H1 (cell line): ENCODE data around the gene SEPTIN7. TPM values are rescaled to one million over a fixed set of nuclear protein-coding genes. Genes with fewer than 3 reads are reported as not detected.

ENCODE experiments used
- CTCF ChIA-PET: fragments of 300-600 bp; sonication (Branson Sonifier 250); formaldehyde crosslinking; loops from one replicate; lab custom pipeline; 2021; ENCODE audit not compliant: partially characterized antibody; lab: Charles Lee
- POLR2A ChIA-PET: fragments of 300-600 bp; sonication (Branson Sonifier 250); formaldehyde crosslinking; loops from one replicate; lab custom pipeline; 2021; ENCODE audit warnings: inconsistent platforms; ENCODE audit not compliant: partially characterized antibody; lab: Charles Lee
- DNase-seq, 2 experiments: peaks; one replicate each; pipeline versions ENCODE4 v3.0.0 to v3.0.0-alpha.2; 2010 to 2022; ENCODE audit warnings: low spot score in 2 of 2, low read depth in 1 of 2, mixed read lengths in 1 of 2
- FAIRE-seq: peaks from 2 replicates; lab custom pipeline; 2011; peaks lifted over from hg19 to GRCh38; lab: Jason Lieb, UNC
- H2AFZ ChIP-seq: 2 replicates; pipeline ENCODE4 v1.8.1; 2012; ENCODE audit warnings: low read length, inconsistent platforms
- H2AK5ac ChIP-seq: 2 replicates; pipeline ENCODE4 v1.6.1; 2013; ENCODE audit warnings: low read depth, low read length
- H2BK120ac ChIP-seq: replicated peaks from 2 replicates; pipeline ENCODE3; 2013; ENCODE audit warnings: low read depth, low read length, inconsistent platforms
- H2BK12ac ChIP-seq: 2 replicates; pipeline ENCODE4 v1.6.1; 2013; ENCODE audit warnings: low read depth, low read length
- H2BK15ac ChIP-seq: 2 replicates; pipeline ENCODE4 v1.6.1; 2013; ENCODE audit warnings: low read length
- H2BK20ac ChIP-seq: 2 replicates; pipeline ENCODE4 v1.6.1; 2013; ENCODE audit warnings: low read length
- H2BK5ac ChIP-seq: 2 replicates; pipeline ENCODE4 v1.6.1; 2013; ENCODE audit warnings: low read depth, low read length
- H3K14ac ChIP-seq: 2 replicates; pipeline ENCODE4 v1.6.1; 2013; ENCODE audit warnings: inconsistent platforms; ENCODE audit not compliant: insufficient read length
- H3K18ac ChIP-seq: 2 replicates; pipeline ENCODE4 v1.6.1; 2013; ENCODE audit warnings: low read length; ENCODE audit errors: extremely low read depth
- H3K23ac ChIP-seq: 2 replicates; pipeline ENCODE4 v1.6.1; 2013; ENCODE audit warnings: inconsistent platforms; ENCODE audit not compliant: insufficient read length
- H3K23me2 ChIP-seq: 2 replicates; pipeline ENCODE4 v1.6.1; 2013; ENCODE audit warnings: low read depth, low read length
- H3K27ac ChIP-seq: 2 replicates; pipeline ENCODE4 v1.6.1; 2011; ENCODE audit warnings: low read depth, low read length, inconsistent platforms
- H3K27me3 ChIP-seq, 4 experiments: replicated peaks in 1 of 4; 1 replicate in 1 of 4; 2 replicates in 3 of 4; pipeline versions ENCODE4 v1.6.1 to v1.8.1; 2011 to 2013; ENCODE audit warnings: low read length in 3 of 4, mild to moderate bottlenecking in 3 of 4, inconsistent platforms in 2 of 4, mixed read lengths in 2 of 4, moderate library complexity in 1 of 4; ENCODE audit not compliant: control insufficient read depth in 3 of 4, insufficient read depth in 3 of 4; ENCODE audit errors: extremely low read depth in 1 of 4
- H3K36me3 ChIP-seq, 4 experiments: 2 replicates each; pipeline versions ENCODE4 v1.6.1 to v1.8.1; 2011 to 2013; ENCODE audit warnings: mild to moderate bottlenecking in 4 of 4, low read length in 3 of 4, moderate library complexity in 2 of 4, control low read depth in 1 of 4, inconsistent platforms in 1 of 4; ENCODE audit not compliant: insufficient read depth in 4 of 4, control insufficient read depth in 2 of 4
- H3K4ac ChIP-seq: replicated peaks from 2 replicates; pipeline ENCODE3; 2013; ENCODE audit warnings: low read length, low read depth, mixed read lengths, inconsistent platforms; ENCODE audit not compliant: insufficient read length
- H3K4me1 ChIP-seq, 4 experiments: replicated peaks in 1 of 4; 1 replicate in 1 of 4; 2 replicates in 3 of 4; pipeline versions ENCODE4 v1.6.1 to v1.8.1; 2011 to 2013; ENCODE audit warnings: low read length in 3 of 4, inconsistent platforms in 2 of 4, mixed read lengths in 1 of 4; ENCODE audit not compliant: insufficient read depth in 4 of 4, control insufficient read depth in 3 of 4
- H3K4me2 ChIP-seq, 2 experiments: 2 replicates each; pipeline versions ENCODE4 v1.6.1 to v1.8.1; 2011 to 2013; ENCODE audit warnings: low read depth in 2 of 2, low read length in 2 of 2, control low read depth in 1 of 2, inconsistent platforms in 1 of 2, mild to moderate bottlenecking in 1 of 2; ENCODE audit not compliant: insufficient read depth in 1 of 2
- H3K4me3 ChIP-seq, 4 experiments: fragments of 200-600, 300-600 bp in 1 of 4; sonication (generic), shearing (Covaris generic), sonication (Bioruptor Twin) in 1 of 4; 2 replicates each; pipeline versions ENCODE4 v1.5.1 to v1.8.1; 2011 to 2016; ENCODE audit warnings: low read length in 4 of 4, low read depth in 3 of 4, control low read depth in 2 of 4, inconsistent platforms in 2 of 4, mild to moderate bottlenecking in 2 of 4, mixed read lengths in 1 of 4, moderate library complexity in 1 of 4; ENCODE audit not compliant: insufficient read depth in 2 of 4; ENCODE audit errors: extremely low read depth in 1 of 4
- H3K56ac ChIP-seq: replicated peaks from 2 replicates; pipeline ENCODE3; 2013; ENCODE audit warnings: low read depth, mild to moderate bottlenecking, mixed read lengths, low read length, inconsistent platforms; ENCODE audit not compliant: insufficient read length
- H3K79me1 ChIP-seq: 2 replicates; pipeline ENCODE4 v1.6.1; 2013; ENCODE audit warnings: low read depth, low read length, control low read depth
- H3K79me2 ChIP-seq, 2 experiments: 2 replicates each; pipeline versions ENCODE4 v1.6.1 to v1.8.1; 2012 to 2013; ENCODE audit warnings: low read length in 2 of 2, mild to moderate bottlenecking in 2 of 2, inconsistent platforms in 1 of 2; ENCODE audit not compliant: insufficient read depth in 2 of 2, control insufficient read depth in 1 of 2
- H3K9ac ChIP-seq, 4 experiments: replicated peaks in 1 of 4; 1 replicate in 1 of 4; 2 replicates in 3 of 4; pipeline versions ENCODE4 v1.6.1 to v1.8.1; 2011 to 2013; ENCODE audit warnings: low read depth in 3 of 4, low read length in 3 of 4, control low read depth in 2 of 4, mild to moderate bottlenecking in 2 of 4, moderate library complexity in 2 of 4, inconsistent platforms in 1 of 4; ENCODE audit errors: extremely low read depth in 1 of 4
- H3K9me3 ChIP-seq, 2 experiments: 2 replicates each; pipeline versions ENCODE4 v1.6.1 to v1.8.1; 2012 to 2013; ENCODE audit warnings: mild to moderate bottlenecking in 2 of 2, moderate library complexity in 2 of 2, control low read depth in 1 of 2, inconsistent platforms in 1 of 2, low read depth in 1 of 2, low read length in 1 of 2, mixed read lengths in 1 of 2; ENCODE audit not compliant: insufficient read depth in 2 of 2
- H4K20me1 ChIP-seq, 2 experiments: replicated peaks in 1 of 2; 2 replicates each; pipeline versions ENCODE3 to v1.8.1; 2011 to 2013; ENCODE audit warnings: inconsistent platforms in 2 of 2, low read length in 2 of 2, mild to moderate bottlenecking in 1 of 2; ENCODE audit not compliant: insufficient read depth in 2 of 2, control insufficient read depth in 1 of 2
- H4K5ac ChIP-seq: 2 replicates; pipeline ENCODE4 v1.6.1; 2013; ENCODE audit warnings: low read length, low read depth, mixed read lengths, inconsistent platforms; ENCODE audit not compliant: insufficient read length
- H4K8ac ChIP-seq: 2 replicates; pipeline ENCODE4 v1.8.0; 2013; ENCODE audit warnings: mild to moderate bottlenecking, moderate library complexity, low read length, inconsistent platforms; ENCODE audit not compliant: insufficient read depth; ENCODE audit errors: extremely low read depth
- H4K91ac ChIP-seq: replicated peaks from 2 replicates; pipeline ENCODE3; 2013; ENCODE audit warnings: low read length, mixed read lengths, inconsistent platforms; ENCODE audit not compliant: insufficient read length
- SIN3A ChIP-seq, 2 experiments: IDR thresholded peaks in 1 of 2; conservative IDR thresholded peaks in 1 of 2; 2 replicates each; pipeline ENCODE4 v1.6.1; 2011 to 2012; ENCODE audit warnings: low read length in 2 of 2, improper control_type of control experiment in 1 of 2, low read depth in 1 of 2, mild to moderate bottlenecking in 1 of 2
- WGBS, 2 experiments: shearing (Covaris generic) in 1 of 2; methylation state at CpG; one replicate each; pipeline versions ENCODE4 v1.1.6 to v1.1.7; 2013 to 2015; ENCODE audit warnings: low lambda C conversion rate in 2 of 2, mixed read lengths in 2 of 2, inconsistent platforms in 1 of 2, low coverage in 1 of 2, missing lambda C conversion rate in 1 of 2; ENCODE audit not compliant: insufficient replicate concordance in 2 of 2, insufficient coverage in 1 of 2, insufficient read length in 1 of 2; ENCODE audit errors: extremely low coverage in 1 of 2, missing lambda C conversion rate in 1 of 2; 5-methylcytosine and 5-hydroxymethylcytosine counted together
- polyA plus RNA-seq, 7 experiments: library from polyadenylated mRNA; depleted of rRNA in 3 of 7; stranded (reverse) in 5 of 7; unstranded in 2 of 7; fragments of >200 nt in 5 of 7; fragments of 200-250 nt in 2 of 7; gene quantifications; 1 replicate in 5 of 7; 2 replicates in 1 of 7; 4 replicates in 1 of 7; pipeline versions ENCODE4 v1.2.1 to v1.2.3, GENCODE V29; 2011 to 2013; ENCODE audit warnings: missing spikeins in 2 of 7, mixed read lengths in 2 of 7
- total RNA-seq: library from RNA; stranded (reverse); fragmentation: NEBNext Ultra II Directional; extraction: Animal tissue kit (Norgen Biotek cat#: 25700); gene quantifications from 2 replicates; pipeline ENCODE4 v1.2.1, GENCODE V29; 2021

SEPTIN7 gene
- total and polyA plus RNA-seq, 2 of the 8 experiments (the other 6 are each of a cell fraction or from before 2014, with no cell fraction given) = 85.3 to 183 TPM

DNA sequence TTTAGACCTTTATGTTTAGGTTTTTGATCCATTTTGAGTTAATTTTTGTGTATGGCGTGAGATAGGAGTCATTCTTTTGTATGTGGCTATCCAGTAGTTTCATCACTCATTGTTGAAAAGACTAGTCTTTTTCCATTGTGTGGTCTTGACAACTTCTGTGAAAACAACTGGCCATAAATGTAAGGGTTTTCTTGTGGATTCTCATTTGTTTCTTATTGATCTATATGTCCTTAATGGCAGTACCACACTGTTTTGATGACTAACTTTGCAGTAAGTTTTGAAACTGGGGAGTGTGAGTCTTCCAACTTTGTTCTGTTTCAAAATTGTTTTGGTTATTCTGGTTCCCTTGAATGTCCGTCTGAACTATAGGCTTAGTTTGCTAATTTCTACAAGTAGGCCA is 16.3 kb downstream of the SEPTIN7 start:
- FAIRE-seq (no peak), DNase-seq (no peak)
- Histone ChIP-seq H3K18ac (no peak overlapping the region), H2AFZ (no peak overlapping the region), H4K5ac (no peak overlapping the region), H3K27me3 (no peaks in the 10 kb centered on the region), H2BK12ac (no peak overlapping the region), H3K4me2 (no peak overlapping the region), H3K23me2 (no peaks in the 10 kb centered on the region), H4K20me1 (peaks cover 3 to 5% of the 10 kb centered on the region in 2 experiments), H3K56ac (no peak overlapping the region), H2AK5ac (no peak overlapping the region), H4K91ac (no peak overlapping the region), H3K4me3 (no peak overlapping the region), H3K4ac (no peak overlapping the region), H3K23ac (no peak overlapping the region), H4K8ac (no peak overlapping the region), H2BK120ac (no peak overlapping the region), H3K36me3 (no peaks in the 10 kb centered on the region), H3K14ac (no peak overlapping the region), H3K79me2 (peaks cover 7 to 98% of the 10 kb centered on the region in 2 experiments), H2BK20ac (no peak overlapping the region), H3K79me1 (peaks cover 2% of the 10 kb centered on the region; the same call in 1 of the 2 replicates), H3K27ac (no peak overlapping the region), H3K9ac (no peak overlapping the region), H2BK5ac (no peak overlapping the region), H2BK15ac (no peak overlapping the region), H3K4me1 (peaks cover 0 to 10% (median 2%) of the 10 kb centered on the region in 4 experiments; a peak in 1 of 7 replicates), H3K9me3 (no peaks in the 10 kb centered on the region)
- TF ChIP-seq SIN3A (conservative IDR thresholded peaks at IDR 0.05 in 1 of 2, IDR thresholded peaks at IDR 0.05 in 1 of 2; ENCODE audit: low read depth in 1 of 2, low read length in 2 of 2) = no peak
- POLR2A ChIA-PET = no interaction called here
- 82% methylated on average over 2 of the region's 2 CpGs; no CpG with 5 or more reads in 1 of the 2 experiments for whole genome bisulfite sequencing, 2 experiments
- CTCF ChIA-PET = no interaction called here
